GM21367 (cell line): ENCODE data around the gene IL10RA.

Experiments
- ATAC-seq: cut with Tn5 transposase; IDR thresholded peaks from one replicate; pipeline ENCODE4 v1.9.1; 2021; ENCODE audit not compliant: unreplicated experiment

The IL10RA gene

GRCh38 chr11:118042796-118043195 is 56.6 kb downstream of the IL10RA start:
- ATAC-seq = no peak

DNA sequence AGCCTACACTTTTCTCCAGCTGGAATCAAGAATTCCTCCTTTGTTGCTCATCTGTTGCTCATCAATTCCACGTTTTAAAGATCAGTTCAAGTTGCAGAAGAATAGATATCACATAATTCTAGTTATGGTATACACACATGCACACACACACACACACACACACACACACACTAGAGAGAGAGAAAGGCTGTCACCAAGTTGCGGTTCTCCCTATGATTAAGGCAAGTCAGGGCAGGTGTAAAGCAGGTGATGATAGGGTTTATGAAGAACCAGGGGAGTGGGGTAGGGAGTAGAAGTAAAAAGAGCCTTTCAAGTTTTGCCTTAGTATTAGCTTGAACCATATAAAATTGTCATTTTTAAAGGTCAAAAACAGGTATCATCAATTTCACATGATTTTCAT is 59.0 kb downstream of the IL10RA start:
- ATAC-seq = no peak

DNA sequence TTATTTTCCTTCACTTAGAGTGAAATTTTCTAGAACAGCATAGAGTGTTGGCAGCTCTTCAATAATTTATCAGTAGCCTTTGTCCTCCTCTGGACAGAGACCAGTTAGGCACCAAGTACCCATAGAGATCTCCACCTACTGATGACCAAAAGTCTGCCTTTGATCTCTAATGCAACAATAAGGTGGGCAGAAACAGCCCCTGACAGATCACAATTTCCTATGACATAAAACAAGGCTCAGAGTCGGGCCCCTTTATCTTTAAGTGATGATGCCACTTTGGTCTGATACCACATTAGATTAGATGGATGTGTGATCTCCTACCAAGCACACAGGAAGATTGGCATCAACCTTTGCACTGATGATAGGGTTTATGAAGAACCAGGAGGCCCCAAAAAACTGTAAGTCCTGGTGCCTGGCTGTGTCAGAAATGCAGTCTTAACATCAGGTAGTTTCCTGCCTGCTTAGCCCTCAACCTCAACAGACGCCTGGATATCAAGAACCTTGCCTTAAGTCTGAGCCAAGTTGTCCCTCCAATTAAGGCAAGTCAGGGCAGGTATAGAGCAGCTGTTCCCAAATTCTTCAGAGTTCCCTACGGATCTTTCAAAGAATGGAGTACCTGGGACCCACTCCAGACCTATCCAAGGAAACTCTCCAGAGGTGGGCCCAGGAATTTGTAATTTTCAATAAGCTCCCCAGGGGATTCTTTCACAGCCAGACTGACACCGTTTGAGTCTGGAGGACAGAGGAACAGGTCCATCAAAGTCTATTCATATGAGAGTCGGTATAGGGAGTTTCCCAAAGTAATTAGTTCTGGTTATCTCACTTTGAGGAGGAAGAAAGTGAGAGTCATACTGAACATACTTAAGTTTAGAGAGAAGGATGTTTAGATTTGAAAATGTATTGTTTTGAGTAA is 60.1 kb downstream of the IL10RA start:
- ATAC-seq = no peak

DNA sequence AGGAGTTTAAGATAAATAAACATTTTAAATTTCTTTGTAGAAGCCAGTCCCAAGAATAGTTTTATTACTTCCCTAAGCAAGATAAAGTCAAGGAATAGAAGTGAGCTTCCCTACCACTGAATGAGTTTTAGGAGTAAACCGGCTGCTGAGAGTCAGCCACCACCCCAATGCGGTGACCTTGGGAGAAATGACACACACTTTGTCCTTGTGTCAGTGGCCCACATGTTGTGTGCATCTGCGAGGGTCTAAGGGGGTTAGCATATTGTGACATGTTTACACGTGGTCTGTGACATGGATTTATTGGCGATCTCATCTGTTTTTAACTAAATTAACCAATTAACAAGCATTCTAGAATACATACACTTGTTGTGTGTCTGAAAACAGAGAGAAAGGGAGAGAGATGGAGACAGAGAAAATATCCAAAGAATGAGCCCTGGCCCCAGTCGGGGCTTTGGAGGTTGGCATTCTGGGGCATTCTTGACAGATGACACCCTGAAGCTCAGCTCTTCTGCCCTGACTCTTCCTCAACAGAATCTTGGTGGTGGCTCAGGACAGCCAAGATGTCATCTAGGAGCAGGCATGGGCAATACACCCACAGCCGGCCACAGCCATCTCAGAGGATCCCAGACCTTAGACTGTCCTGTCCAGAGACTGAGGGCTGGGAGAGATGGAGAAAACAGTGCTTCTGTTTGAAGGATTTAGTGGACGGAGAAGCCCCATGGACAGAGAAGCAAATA is 60.9 kb downstream of the IL10RA start:
- no peak for ATAC-seq

- ATAC-seq = no peak
Observed at GRCh38 chr11:118047749-118048148, 61.6 kb downstream of the IL10RA start.

GRCh38 chr11:118048472-118049370 is 62.5 kb downstream of the IL10RA start:
- no peak for ATAC-seq

GRCh38 chr11:118049771-118050170 is 63.6 kb downstream of the IL10RA start:
- no peak for ATAC-seq

GRCh38 chr11:118050208-118050891 is 64.2 kb downstream of the IL10RA start:
- ATAC-seq = no peak
